ENCODE results near the gene CDKN1A. TPM values are rescaled to one million over a fixed set of nuclear protein-coding genes. Genes with fewer than 3 reads are reported as not detected.

CDKN1A gene
- total and polyA plus RNA-seq, 9 of the 15 experiments (the other 6 are each of a cell fraction or from before 2014, with no cell fraction given), result 0.25 to 8.1 (median 5.1) TPM

- TF ChIP-seq ZNF318 (IDR thresholded peaks at IDR 0.05; ENCODE audit: borderline replicate concordance in 1 of 2, low read depth in 1 of 2) (peak; percentile 53 to 67; a peak in 1 of 4 replicates), TEAD4 (IDR thresholded peaks at IDR 0.05; ENCODE audit: low read length) (peak; percentile 10; the same call in 1 of the 2 replicates), TEAD4 (CRISPR knock-in tag; IDR thresholded peaks at IDR 0.05; ENCODE audit: borderline replicate concordance) (no peak), ID3 (CRISPR knock-in tag; IDR thresholded peaks at IDR 0.05) (no peak), ID3 (tag; IDR thresholded peaks at IDR 0.05) (0 out of 2 replicates have a peak, but pooled peaks have one; percentile 18), TARDBP (IDR thresholded peaks at IDR 0.05) (peak; percentile 74; the same call in 1 of the 2 replicates), POLR2G (IDR thresholded peaks at IDR 0.05; ENCODE audit: low read depth, low read length) (peak; percentile 65), LEF1 (IDR thresholded peaks at IDR 0.05) (peak; percentile 52; the same call in 1 of the 2 replicates), EP400 (IDR thresholded peaks at IDR 0.05) (peak; percentile 47; the same call in 1 of the 2 replicates), FOSL1 (tag; conservative IDR thresholded peaks at IDR 0.05) (peak; percentile 63), SOX6 (IDR thresholded peaks at IDR 0.05) (peak; percentile 78), CEBPB (tag; IDR thresholded peaks at IDR 0.05) (peak; percentile 98), ZNF583 (CRISPR knock-in tag; IDR thresholded peaks at IDR 0.05) (no peak), ARNT (IDR thresholded peaks at IDR 0.05) (no peak), VEZF1 (CRISPR knock-in tag; IDR thresholded peaks at IDR 0.05) (peak; percentile 39; the same call in 1 of the 2 replicates), ATF1 (CRISPR knock-in tag; IDR thresholded peaks at IDR 0.05) (no peak), ATF1 (tag; IDR thresholded peaks at IDR 0.05) (peak; percentile 45), ATF7 (IDR thresholded peaks at IDR 0.05) (peak; percentile 91), MTA3 (IDR thresholded peaks at IDR 0.05; ENCODE audit: borderline replicate concordance) (peak; percentile 68; the same call in 1 of the 2 replicates)
Observed at GRCh38 chr6:36666826-36667591, 11.5 kb upstream of the CDKN1A start (continued).

All from K562 (cell line).